Hepatocyte (in vitro differentiated cells): ENCODE measurements around the gene MANF. TPM values are rescaled to one million over a fixed set of nuclear protein-coding genes. Genes with fewer than 3 reads are reported as not detected.

Source experiments
- DNase-seq: peaks from one replicate; pipeline ENCODE4 v3.0.0-alpha.2; 2016; ENCODE audit warnings: low spot score
- H2AFZ ChIP-seq: fragments of 200-600 bp; sonication (generic); 2 replicates; pipeline ENCODE4 v1.6.0; 2016; ENCODE audit warnings: antibody characterized with exemption, mild to moderate bottlenecking
- H3K27ac ChIP-seq: fragments of 200-600 bp; sonication (generic); 2 replicates; pipeline ENCODE4 v1.5.1; 2016; ENCODE audit warnings: mild to moderate bottlenecking
- H3K27me3 ChIP-seq: fragments of 200-600 bp; sonication (generic); 2 replicates; pipeline ENCODE4 v1.6.1; 2016
- H3K36me3 ChIP-seq: fragments of 200-600 bp; sonication (generic); replicated peaks from 2 replicates; pipeline ENCODE4 v1.5.1; 2016; ENCODE audit warnings: low read depth; ENCODE audit not compliant: insufficient read depth
- H3K4me1 ChIP-seq: fragments of 200-600 bp; sonication (generic); 2 replicates; pipeline ENCODE4 v1.5.1; 2016; ENCODE audit warnings: mild to moderate bottlenecking, moderate library complexity; ENCODE audit not compliant: insufficient read depth
- H3K4me2 ChIP-seq: fragments of 200-600 bp; sonication (generic); 2 replicates; pipeline ENCODE4 v1.6.0; 2016
- H3K4me3 ChIP-seq: fragments of 200-600 bp; sonication (generic); 2 replicates; pipeline ENCODE4 v1.5.1; 2016; ENCODE audit warnings: mild to moderate bottlenecking
- H3K79me2 ChIP-seq: fragments of 200-600 bp; sonication (generic); 2 replicates; pipeline ENCODE4 v1.6.0; 2017; ENCODE audit warnings: mild to moderate bottlenecking
- H3K9me2 ChIP-seq: fragments of 200-600 bp; sonication (generic); replicated peaks from 2 replicates; pipeline ENCODE4 v1.6.0; 2017; ENCODE audit warnings: mild to moderate bottlenecking; ENCODE audit not compliant: insufficient read depth
- H3K9me3 ChIP-seq: fragments of 200-600 bp; sonication (generic); 2 replicates; pipeline ENCODE4 v1.5.1; 2016; ENCODE audit warnings: low read depth, mild to moderate bottlenecking
- H4K20me1 ChIP-seq: fragments of 200-600 bp; sonication (generic); 2 replicates; pipeline ENCODE4 v1.6.0; 2016; ENCODE audit warnings: mild to moderate bottlenecking; ENCODE audit not compliant: insufficient read depth, poor library complexity, severe bottlenecking
- CTCF ChIP-seq: fragments of 200-600 bp; sonication (generic); IDR thresholded peaks from 2 replicates; pipeline ENCODE4 v1.5.1; 2016; ENCODE audit warnings: antibody characterized with exemption, mild to moderate bottlenecking; ENCODE audit not compliant: poor library complexity
- EZH2 ChIP-seq: fragments of 200-600 bp; sonication (generic); IDR thresholded peaks from 2 replicates; pipeline ENCODE4 v1.6.1; 2016; ENCODE audit warnings: antibody characterized with exemption, mild to moderate bottlenecking, borderline replicate concordance
- EZH2phosphoT487 ChIP-seq: fragments of 200-600 bp; sonication (generic); IDR thresholded peaks from one replicate; pipeline ENCODE4 v1.6.1; 2018; ENCODE audit warnings: antibody characterized with exemption, mild to moderate bottlenecking, low read depth, moderate library complexity; ENCODE audit not compliant: unreplicated experiment, severe bottlenecking
- WGBS: methylation state at CpG from one replicate; pipeline ENCODE4 v1.1.6; 2016; ENCODE audit warnings: low lambda C conversion rate; ENCODE audit errors: missing lambda C conversion rate; 5-methylcytosine and 5-hydroxymethylcytosine counted together
- polyA plus RNA-seq: library from polyadenylated mRNA; unstranded; fragments of >200 nt; fragmentation: Nextera tagmentation; extraction: Ambion mirVana; gene quantifications from 2 replicates; pipeline ENCODE4 v1.2.1, GENCODE V29; 2016
- total RNA-seq: library from RNA; depleted of rRNA; stranded (reverse); fragments of >200 nt; gene quantifications from 2 replicates; pipeline ENCODE4 v1.2.3, GENCODE V29; 2014

The MANF gene
- total RNA-seq: 173 and 178 TPM in 2 replicates
- 224 and 225 TPM in 2 replicates for polyA plus RNA-seq

- DNase-seq: peak; percentile 99
- Histone ChIP-seq H3K4me1 (peaks cover 36% of the 10 kb centered on the region), H3K27me3 (no peaks in the 10 kb centered on the region), H3K9me3 (no peaks in the 10 kb centered on the region), H3K27ac (peak within 1 kb of the TSS; percentile 96), H3K36me3 (no peaks in the 10 kb centered on the region), H2AFZ (peak within 1 kb of the TSS; percentile 79), H4K20me1 (peaks cover 23% of the 10 kb centered on the region), H3K4me2 (peak within 1 kb of the TSS; percentile 85), H3K9me2 (no peaks in the 10 kb centered on the region), H3K4me3 (peak within 1 kb of the TSS; percentile 65), H3K79me2 (peaks cover 48% of the 10 kb centered on the region)
- TF ChIP-seq EZH2: no peak
- no peak for TF ChIP-seq EZH2phosphoT487
- TF ChIP-seq CTCF: no peak
- under 1% methylated on average over 37 of the region's 65 CpGs for WGBS
Observed at GRCh38 chr3:51384726-51385473, at the start of gene MANF. TSS of gene MANF (plus strand) at chr3:51385291. CDS start at chr3:51385343, 52 bp downstream.

DNA sequence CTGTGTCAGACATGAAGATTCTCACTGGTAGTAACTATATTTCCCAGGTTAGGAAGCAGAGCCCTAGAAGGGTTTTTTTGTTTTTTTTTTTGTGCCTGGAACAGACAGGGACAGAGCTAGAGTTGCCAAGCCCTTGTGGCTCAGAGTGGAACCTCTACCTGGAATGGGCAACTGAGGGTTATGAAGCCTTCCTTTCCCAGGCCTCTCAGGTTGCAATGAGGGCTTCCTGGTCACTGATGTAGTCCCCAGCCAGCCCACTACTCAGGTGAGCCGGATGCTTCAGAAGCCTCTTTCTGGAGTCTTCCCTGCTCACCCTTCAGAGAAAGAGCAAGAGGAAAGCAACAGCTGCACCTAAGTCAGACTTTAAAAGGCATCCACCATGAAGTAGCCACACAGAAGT is 48.8 kb upstream of the MANF start:
- Histone ChIP-seq H3K4me2 (no peak overlapping the region), H3K9me3 (no peaks in the 10 kb centered on the region), H3K27ac (no peak overlapping the region), H3K9me2 (no peaks in the 10 kb centered on the region), H3K4me1 (peaks cover 14% of the 10 kb centered on the region), H3K36me3 (no peaks in the 10 kb centered on the region), H3K27me3 (no peaks in the 10 kb centered on the region), H3K79me2 (no peaks in the 10 kb centered on the region), H4K20me1 (no peaks in the 10 kb centered on the region), H2AFZ (no peak overlapping the region), H3K4me3 (no peak overlapping the region)
- DNase-seq: no peak
- 100% methylated on average over 1 of the region's 1 CpG for WGBS
- TF ChIP-seq CTCF (no peak), EZH2 (no peak), EZH2phosphoT487 (no peak)

DNA sequence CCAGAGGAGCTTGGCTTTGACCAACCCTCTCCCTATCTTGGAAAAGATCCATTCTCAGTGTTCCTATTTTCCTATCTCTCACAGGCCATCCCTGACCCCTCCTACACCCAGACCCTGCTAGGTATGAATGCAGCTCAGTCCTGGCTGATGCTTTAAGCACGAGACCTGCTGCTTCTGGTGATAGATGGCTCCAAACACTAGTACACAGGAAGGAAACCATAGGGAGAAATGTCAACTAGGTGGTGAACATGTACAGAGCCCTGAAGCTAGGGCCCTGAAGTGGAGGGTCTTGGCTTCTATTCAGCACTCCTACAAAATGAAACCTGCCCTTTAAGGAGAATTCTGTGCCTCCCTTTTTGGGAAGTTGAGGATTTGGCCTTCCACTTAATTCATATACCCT is 47.4 kb upstream of the MANF start:
- H3K9me3 ChIP-seq: no peaks in the 10 kb centered on the region
- H3K79me2 ChIP-seq: no peaks in the 10 kb centered on the region
- TF ChIP-seq EZH2phosphoT487 (no peak), CTCF (no peak), EZH2 (no peak)
- no peak overlapping the region for H2AFZ ChIP-seq
- DNase-seq: no peak
- H3K4me2 ChIP-seq: no peak overlapping the region
- H3K9me2 ChIP-seq: no peaks in the 10 kb centered on the region
- H3K4me3 ChIP-seq: no peak overlapping the region
- 88% methylated on average over 1 of the region's 1 CpG for WGBS
- no peaks in the 10 kb centered on the region for H3K27me3 ChIP-seq
- H4K20me1 ChIP-seq: no peaks in the 10 kb centered on the region
- H3K4me1 ChIP-seq: peaks cover 14% of the 10 kb centered on the region
- no peaks in the 10 kb centered on the region for H3K36me3 ChIP-seq
- no peak overlapping the region for H3K27ac ChIP-seq
